Mucosa of descending colon (tissue), 3 donors: ENCODE results near the gene MYOT. TPM values are rescaled to one million over a fixed set of nuclear protein-coding genes. Genes with fewer than 3 reads are reported as not detected.

Experiments used
- ATAC-seq: fragments of 200-7000 bp; cut with Tn5 transposase; one replicate; pipeline ENCODE4 v1.9.1; 2020; ENCODE audit warnings: mild to moderate bottlenecking, moderate library complexity
- DNase-seq, 3 donors: peaks; one replicate each; pipeline ENCODE4 v3.0.0-alpha.2; 2020
- H3K36me3 ChIP-seq: fragments of 200-600 bp; one replicate; pipeline ENCODE4 v1.8.0; 2021; ENCODE audit warnings: low read depth, mild to moderate bottlenecking
- H3K4me1 ChIP-seq: fragments of 200-600 bp; one replicate; pipeline ENCODE4 v1.8.0; 2021; ENCODE audit warnings: low read depth, mild to moderate bottlenecking
- H3K4me3 ChIP-seq: fragments of 200-600 bp; one replicate; pipeline ENCODE4 v1.8.0; 2021; ENCODE audit warnings: mild to moderate bottlenecking
- H3K9me3 ChIP-seq: fragments of 200-600 bp; one replicate; pipeline ENCODE4 v1.8.0; 2021; ENCODE audit warnings: mild to moderate bottlenecking
- intact Hi-C, 2 donors: fragments of 100-400 bp; cut with DNase I in 1 of 2; cut with micrococcal nuclease in 1 of 2; formaldehyde crosslinking; loops; one replicate each; pipeline versions ENCODE4 v1.11.0 to v1.11.1; 2022; cut with DNase I, micrococcal nuclease
- total RNA-seq, 3 donors: library from RNA; stranded (reverse); fragmentation: NEBNext Ultra II Directional in 2 of 3; extraction: Animal tissue kit (Norgen Biotek cat#: 25700) in 2 of 3; gene quantifications; one replicate each; pipeline versions ENCODE4 v1.2.1 to v1.2.4, GENCODE V29; 2021 to 2023
- TF ChIP-seq, protein P1 (sequence below): fragments of 200-600 bp; IDR thresholded peaks from one replicate; pipeline ENCODE4 v1.8.0; 2022; ENCODE audit warnings: antibody characterized with exemption, mild to moderate bottlenecking
- donor health status: DM: no; HTN: no; CAD: no; lungs with moderate emphysema.
- donor health status: DM: no; HTN: no; CAD: no.
- donor health status: DM: no; HTN: yes; CAD: no.

MYOT gene
- total RNA-seq, 3 donors from 2014 or later = 0.84 to 8.4 (median 2.0) TPM

DNA sequence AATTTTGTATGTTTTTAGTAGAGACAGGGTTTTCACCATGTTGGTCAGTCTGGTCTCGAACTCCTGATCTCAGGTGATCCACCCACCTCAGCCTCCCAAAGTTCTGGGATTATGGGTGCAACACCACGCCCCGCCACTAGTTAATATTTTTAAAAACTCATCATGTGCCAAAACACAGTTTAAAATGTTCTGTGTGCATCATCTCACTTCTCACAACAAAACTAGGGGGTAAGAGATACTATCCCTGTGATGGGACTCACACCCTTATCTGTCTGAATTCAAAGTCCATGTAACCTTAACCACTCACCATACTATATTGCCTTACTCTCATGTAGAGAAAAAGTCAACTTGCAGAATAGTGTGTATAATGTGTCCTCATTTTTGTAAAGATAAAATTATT is 24.2 kb downstream of the MYOT start:
- DNase-seq (no peak), ATAC-seq (no peak)
- Histone ChIP-seq H3K4me1 (no peaks in the 10 kb centered on the region), H3K36me3 (no peaks in the 10 kb centered on the region), H3K4me3 (no peak overlapping the region), H3K9me3 (no peaks in the 10 kb centered on the region)
- intact Hi-C loops = no loop called here
- TF ChIP-seq, protein P1, sequence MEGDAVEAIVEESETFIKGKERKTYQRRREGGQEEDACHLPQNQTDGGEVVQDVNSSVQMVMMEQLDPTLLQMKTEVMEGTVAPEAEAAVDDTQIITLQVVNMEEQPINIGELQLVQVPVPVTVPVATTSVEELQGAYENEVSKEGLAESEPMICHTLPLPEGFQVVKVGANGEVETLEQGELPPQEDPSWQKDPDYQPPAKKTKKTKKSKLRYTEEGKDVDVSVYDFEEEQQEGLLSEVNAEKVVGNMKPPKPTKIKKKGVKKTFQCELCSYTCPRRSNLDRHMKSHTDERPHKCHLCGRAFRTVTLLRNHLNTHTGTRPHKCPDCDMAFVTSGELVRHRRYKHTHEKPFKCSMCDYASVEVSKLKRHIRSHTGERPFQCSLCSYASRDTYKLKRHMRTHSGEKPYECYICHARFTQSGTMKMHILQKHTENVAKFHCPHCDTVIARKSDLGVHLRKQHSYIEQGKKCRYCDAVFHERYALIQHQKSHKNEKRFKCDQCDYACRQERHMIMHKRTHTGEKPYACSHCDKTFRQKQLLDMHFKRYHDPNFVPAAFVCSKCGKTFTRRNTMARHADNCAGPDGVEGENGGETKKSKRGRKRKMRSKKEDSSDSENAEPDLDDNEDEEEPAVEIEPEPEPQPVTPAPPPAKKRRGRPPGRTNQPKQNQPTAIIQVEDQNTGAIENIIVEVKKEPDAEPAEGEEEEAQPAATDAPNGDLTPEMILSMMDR = no peak

DNA sequence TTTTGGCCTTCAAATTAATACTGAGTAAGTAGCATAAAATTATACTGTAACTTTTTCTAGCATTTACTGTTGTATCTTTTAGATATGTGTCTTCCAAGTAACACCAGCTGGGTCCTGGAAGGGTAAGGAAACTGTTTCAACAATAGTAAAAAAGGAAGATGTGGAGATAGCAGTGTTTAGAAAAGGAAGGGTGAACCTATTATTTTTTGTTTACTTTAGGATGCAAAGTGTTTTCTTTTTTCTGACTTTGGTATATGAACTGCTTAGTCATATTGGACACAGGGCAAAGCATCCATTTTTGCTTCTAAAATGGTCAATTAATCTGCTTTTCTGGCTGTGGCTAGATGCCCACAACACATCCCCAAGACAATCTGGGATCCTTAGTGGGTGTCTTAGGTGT is 26.9 kb downstream of the MYOT start:
- no peak overlapping the region for H3K4me3 ChIP-seq
- no peaks in the 10 kb centered on the region for H3K9me3 ChIP-seq
- TF ChIP-seq, protein P1 = no peak
- no peaks in the 10 kb centered on the region for H3K36me3 ChIP-seq
- intact Hi-C loops = no loop called here
- DNase-seq (no peak), ATAC-seq (no peak)
- no peaks in the 10 kb centered on the region for H3K4me1 ChIP-seq

DNA sequence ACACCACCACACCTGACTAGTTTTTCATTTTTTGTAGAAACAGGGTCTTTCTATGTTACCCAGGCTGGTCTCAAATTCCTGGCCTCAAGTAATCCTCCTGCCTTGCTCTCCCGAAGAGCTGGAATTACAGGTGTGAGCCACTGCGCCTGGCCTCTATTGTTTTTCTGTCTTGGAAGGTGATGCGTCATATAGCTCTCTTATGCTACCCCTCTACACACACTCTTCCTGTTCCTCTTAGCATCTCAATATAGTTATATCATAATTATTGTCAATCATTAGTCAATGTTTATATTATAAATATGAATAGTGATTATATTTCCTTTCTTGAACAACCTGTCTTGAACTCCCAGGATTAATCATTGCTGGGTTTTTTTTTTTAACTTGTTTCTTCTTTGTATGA is 28.9 kb downstream of the MYOT start:
- intact Hi-C loops = no loop called here
- Histone ChIP-seq H3K36me3 (no peaks in the 10 kb centered on the region), H3K4me3 (no peak overlapping the region), H3K4me1 (no peaks in the 10 kb centered on the region), H3K9me3 (no peaks in the 10 kb centered on the region)
- TF ChIP-seq, protein P1 = no peak
- ATAC-seq = no peak
- DNase-seq = no peak

DNA sequence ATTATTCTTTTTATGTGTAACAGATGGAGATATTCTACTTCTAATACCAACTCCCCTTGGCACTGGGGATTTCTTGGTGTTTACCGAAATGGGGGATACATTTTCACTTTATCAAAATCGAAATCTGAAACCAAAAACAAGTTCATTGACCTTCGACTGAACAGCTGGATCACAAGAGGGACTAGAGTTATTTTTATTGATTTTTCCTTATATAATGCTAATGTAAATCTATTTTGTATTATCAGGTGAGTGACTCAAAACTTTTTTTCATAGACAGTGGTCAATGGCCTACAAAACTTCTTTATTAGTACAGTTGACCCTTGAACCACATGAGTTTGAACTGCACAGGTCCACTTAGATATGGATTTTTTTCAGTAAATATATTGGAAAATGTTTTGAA is 31.8 kb downstream of the MYOT start:
- no peak overlapping the region for H3K4me3 ChIP-seq
- H3K9me3 ChIP-seq = no peaks in the 10 kb centered on the region
- H3K36me3 ChIP-seq = no peaks in the 10 kb centered on the region
- TF ChIP-seq, protein P1 = no peak
- ATAC-seq = no peak
- DNase-seq = no peak
- intact Hi-C loops = no loop called here
- H3K4me1 ChIP-seq = no peaks in the 10 kb centered on the region

DNA sequence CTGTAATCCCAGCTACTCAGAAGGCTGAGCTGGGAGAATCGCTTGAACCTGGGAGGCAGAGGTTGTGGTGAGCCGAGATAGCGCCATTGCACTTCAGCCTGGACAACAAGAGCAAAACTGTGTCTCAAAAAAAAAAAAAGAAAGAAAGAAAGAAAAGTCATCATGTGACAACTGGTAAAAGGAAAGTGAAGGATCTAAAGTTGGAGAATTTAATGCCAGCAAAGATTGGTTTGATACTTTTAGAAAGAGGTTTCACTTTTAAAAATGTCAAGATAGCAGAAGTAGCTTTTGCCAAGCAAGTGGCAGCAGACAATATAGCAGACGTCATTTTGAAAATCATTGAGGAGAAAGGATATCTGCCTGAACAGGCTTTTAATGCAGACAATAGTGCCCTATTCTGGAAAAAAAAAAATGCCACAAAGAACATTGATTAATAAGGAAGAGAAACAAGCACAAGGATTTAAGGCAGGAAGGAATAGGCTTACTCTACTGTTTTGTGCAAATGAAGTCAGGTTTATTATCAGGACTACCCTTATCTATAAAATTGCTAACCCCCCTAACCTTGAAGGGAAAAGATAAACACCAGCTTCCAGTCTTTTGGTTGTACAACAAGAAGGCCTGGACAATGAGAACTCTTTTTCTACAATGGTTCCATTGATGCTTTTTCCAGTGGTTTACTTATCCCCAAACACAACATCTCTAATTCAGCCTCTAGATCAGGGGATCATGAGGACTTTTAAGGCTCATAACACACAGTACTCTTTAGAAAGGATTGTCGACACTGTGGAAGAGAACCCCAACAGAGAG is 33.6 kb downstream of the MYOT start:
- no peaks in the 10 kb centered on the region for H3K4me1 ChIP-seq
- TF ChIP-seq, protein P1 = no peak
- ATAC-seq = no peak
- H3K9me3 ChIP-seq = no peaks in the 10 kb centered on the region
- no peak for DNase-seq
- intact Hi-C loops = no loop called here
- no peak overlapping the region for H3K4me3 ChIP-seq
- no peaks in the 10 kb centered on the region for H3K36me3 ChIP-seq
